IMR-90 (cell line): Measurements from ENCODE around the gene GDPD1. TPM values are rescaled to one million over a fixed set of nuclear protein-coding genes. Genes with fewer than 3 reads are reported as not detected.

ENCODE experiments used
- ATAC-seq: fragments of 200-7000 bp; cut with Tn5 transposase; 2 replicates; pipeline ENCODE4 v1.9.1; 2020; ENCODE audit warnings: low read depth, mild to moderate bottlenecking, moderate library complexity
- BruUV-seq: library from RNA; stranded (reverse); fragments of 400-500 nt; replicated peaks from 2 replicates; lab custom pipeline; 2021; lab: Mats Ljungman, UMichigan
- CTCF ChIA-PET: fragments of 300-600 bp; formaldehyde crosslinking; extraction: SDS; loops from one replicate; lab custom pipeline; 2021; ENCODE audit warnings: antibody characterized with exemption; lab: Yijun Ruan, JAX
- POLR2A ChIA-PET: fragments of 300-600 bp; sonication (Branson Sonifier 250); formaldehyde crosslinking; loops from one replicate; lab custom pipeline; 2022; ENCODE audit warnings: antibody characterized with exemption; ENCODE audit not compliant: unreplicated experiment; lab: Charles Lee
- DNase-seq: peaks from one replicate; pipeline ENCODE4 v3.0.0; 2013
- H2AFZ ChIP-seq: replicated peaks from 2 replicates; pipeline ENCODE3; 2013; ENCODE audit warnings: low read length, mild to moderate bottlenecking; ENCODE audit not compliant: poor library complexity
- H2AK5ac ChIP-seq: 2 replicates; pipeline ENCODE4 v1.6.1; 2013; ENCODE audit warnings: low read depth, low read length, inconsistent platforms
- H2AK9ac ChIP-seq: replicated peaks from 2 replicates; pipeline ENCODE3; 2013; ENCODE audit warnings: mild to moderate bottlenecking, low read depth, low read length, moderate library complexity; ENCODE audit not compliant: poor library complexity
- H2BK120ac ChIP-seq: 2 replicates; pipeline ENCODE4 v1.6.1; 2013; ENCODE audit warnings: low read depth, low read length, inconsistent platforms
- H2BK15ac ChIP-seq: 3 replicates; pipeline ENCODE4 v1.6.1; 2013; ENCODE audit warnings: low read depth, low read length, inconsistent platforms
- H2BK20ac ChIP-seq: 2 replicates; pipeline ENCODE4 v1.6.1; 2013; ENCODE audit warnings: low read depth, mild to moderate bottlenecking, inconsistent platforms, low read length, moderate library complexity
- H2BK5ac ChIP-seq: 2 replicates; pipeline ENCODE4 v1.6.1; 2013; ENCODE audit warnings: mild to moderate bottlenecking, low read depth, low read length, inconsistent platforms; ENCODE audit not compliant: poor library complexity, severe bottlenecking
- H3K14ac ChIP-seq: replicated peaks from 2 replicates; pipeline ENCODE4 v1.6.1; 2013; ENCODE audit warnings: low read depth, low read length, inconsistent platforms
- H3K18ac ChIP-seq: 2 replicates; pipeline ENCODE4 v1.6.1; 2013; ENCODE audit warnings: low read depth, low read length, control low read depth
- H3K23ac ChIP-seq: 2 replicates; pipeline ENCODE4 v1.6.1; 2013; ENCODE audit warnings: low read depth, low read length, inconsistent platforms
- H3K27ac ChIP-seq: 2 replicates; pipeline ENCODE4 v1.5.1; 2013; ENCODE audit warnings: mild to moderate bottlenecking, control low read depth, low read length; ENCODE audit not compliant: insufficient read depth
- H3K27me3 ChIP-seq: 2 replicates; pipeline ENCODE4 v1.6.1; 2013; ENCODE audit warnings: low read length; ENCODE audit not compliant: control insufficient read depth, insufficient read depth
- H3K36me3 ChIP-seq: 2 replicates; pipeline ENCODE4 v1.6.1; 2013; ENCODE audit warnings: low read length, mixed read lengths; ENCODE audit not compliant: control insufficient read depth, insufficient read depth
- H3K4ac ChIP-seq: 2 replicates; pipeline ENCODE4 v1.6.1; 2013; ENCODE audit warnings: low read depth, low read length, inconsistent platforms
- H3K4me1 ChIP-seq: 2 replicates; pipeline ENCODE4 v1.6.1; 2013; ENCODE audit warnings: low read length, mixed read lengths; ENCODE audit not compliant: control insufficient read depth, insufficient read depth
- H3K4me2 ChIP-seq: 2 replicates; pipeline ENCODE4 v1.6.1; 2013; ENCODE audit warnings: low read depth, mild to moderate bottlenecking, control low read depth, low read length, moderate library complexity
- H3K4me3 ChIP-seq: 2 replicates; pipeline ENCODE4 v1.5.1; 2013; ENCODE audit warnings: low read depth, mild to moderate bottlenecking, control low read depth, low read length, moderate library complexity; ENCODE audit not compliant: insufficient read depth
- H3K56ac ChIP-seq: 2 replicates; pipeline ENCODE4 v1.6.1; 2013; ENCODE audit warnings: low read length, inconsistent platforms; ENCODE audit not compliant: insufficient read depth; ENCODE audit errors: extremely low read depth
- H3K79me1 ChIP-seq, 2 experiments: 2 replicates each; pipeline ENCODE4 v1.6.1; 2013; ENCODE audit warnings: low read length in 2 of 2, inconsistent platforms in 1 of 2, low read depth in 1 of 2
- H3K9ac ChIP-seq: 2 replicates; pipeline ENCODE4 v1.6.1; 2013; ENCODE audit warnings: low read depth, low read length, control low read depth
- H3K9me1 ChIP-seq: 2 replicates; pipeline ENCODE4 v1.6.1; 2013; ENCODE audit warnings: low read length, inconsistent platforms; ENCODE audit not compliant: insufficient read depth
- H3K9me3 ChIP-seq: 2 replicates; pipeline ENCODE4 v1.6.1; 2013; ENCODE audit warnings: low read length; ENCODE audit not compliant: control insufficient read depth, insufficient read depth
- H4K20me1 ChIP-seq: 2 replicates; pipeline ENCODE4 v1.6.1; 2013; ENCODE audit warnings: low read length, inconsistent platforms; ENCODE audit not compliant: insufficient read depth
- H4K5ac ChIP-seq: 2 replicates; pipeline ENCODE4 v1.6.1; 2013; ENCODE audit warnings: mild to moderate bottlenecking, low read depth, low read length, control low read depth
- H4K8ac ChIP-seq, 2 experiments: 2 replicates each; pipeline ENCODE4 v1.6.1; 2013; ENCODE audit warnings: low read depth in 2 of 2, low read length in 2 of 2, control low read depth in 1 of 2, inconsistent platforms in 1 of 2
- H4K91ac ChIP-seq: 2 replicates; pipeline ENCODE4 v1.6.1; 2013; ENCODE audit warnings: low read depth, low read length, inconsistent platforms; ENCODE audit not compliant: insufficient read depth
- CEBPB ChIP-seq: IDR thresholded peaks from 2 replicates; pipeline ENCODE4 v1.6.1; 2012; ENCODE audit warnings: low read depth, low read length, improper control_type of control experiment
- MXI1 ChIP-seq: IDR thresholded peaks from 2 replicates; pipeline ENCODE4 v1.6.1; 2012; ENCODE audit warnings: low read depth, mild to moderate bottlenecking, low read length, moderate library complexity, borderline replicate concordance
- RCOR1 ChIP-seq: IDR thresholded peaks from 2 replicates; pipeline ENCODE4 v1.6.1; 2012; ENCODE audit warnings: mild to moderate bottlenecking, low read length, improper control_type of control experiment; ENCODE audit not compliant: insufficient replicate concordance
- SMC3 ChIP-seq: fragments of 150-350 bp; IDR thresholded peaks from 2 replicates; pipeline ENCODE4 v1.6.1; 2016; ENCODE audit warnings: low read depth, mild to moderate bottlenecking, antibody characterized with exemption, low read length, moderate library complexity
- WGBS, 2 experiments: methylation state at CpG; one replicate each; pipeline versions ENCODE4 v1.1.5 to v1.1.7; 2013; ENCODE audit warnings: missing lambda C conversion rate in 2 of 2; ENCODE audit not compliant: insufficient read length in 1 of 2; ENCODE audit errors: extremely low coverage in 2 of 2; 5-methylcytosine and 5-hydroxymethylcytosine counted together
- dilution Hi-C: fragments of 300-500 bp; cut with HindIII; formaldehyde crosslinking; loops from one replicate; pipeline ENCODE4 v1.14.3; 2018; ENCODE audit warnings: low sequenced_read_pairs; ENCODE audit not compliant: unreplicated experiment
- in situ Hi-C: fragments of 300-500 bp; cut with MboI; formaldehyde crosslinking; loops from 3 replicates; pipeline ENCODE4 v1.14.3; 2019; ENCODE audit warnings: low sequenced_read_pairs, inconsistent platforms, mixed read lengths
- intact Hi-C: fragments of 100-400 bp; cut with micrococcal nuclease; formaldehyde crosslinking; loops from 2 replicates; pipeline ENCODE4 v1.10.0; 2022
- polyA plus RNA-seq, 3 experiments: library from polyadenylated mRNA; depleted of rRNA; stranded (reverse); fragments of >200 nt; gene quantifications; 2 replicates each; pipeline ENCODE4 v1.2.3, GENCODE V29; 2012; ENCODE audit warnings: low replicate concordance in 1 of 3
- total RNA-seq: library from RNA; depleted of rRNA; stranded (reverse); fragments of >200 nt; gene quantifications from 2 replicates; pipeline ENCODE4 v1.2.3, GENCODE V29; 2012
- TF ChIP-seq, protein P1 (sequence below): fragments of 150-350 bp; IDR thresholded peaks from 2 replicates; pipeline ENCODE4 v1.6.1; 2016; ENCODE audit warnings: low read depth, mild to moderate bottlenecking, low read length, moderate library complexity, borderline replicate concordance

Gene GDPD1
- total and polyA plus RNA-seq, 2 of the 4 experiments (the other 2 are of a cell fraction) = 0.72 to 0.84 TPM

DNA sequence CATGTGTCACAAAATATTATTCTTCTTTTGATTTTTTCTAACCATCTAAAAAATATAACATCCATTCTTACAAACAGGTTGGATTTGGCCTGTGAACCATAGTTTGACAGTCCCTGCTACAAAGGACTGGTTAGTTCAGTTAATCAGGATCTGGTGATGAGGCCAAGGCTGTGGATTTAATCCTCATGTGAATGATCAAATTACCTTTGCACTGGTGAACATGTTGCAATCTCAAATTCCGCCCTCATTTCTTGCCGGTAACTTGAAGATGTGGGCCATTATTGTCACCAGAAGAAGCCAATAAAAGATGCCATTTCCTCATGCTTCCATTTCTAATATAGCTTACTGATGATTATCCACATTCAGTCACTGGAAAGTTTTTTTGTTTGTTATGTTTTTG lies 75.9 kb downstream of the GDPD1 start:
- H3K23ac ChIP-seq = no peak overlapping the region
- H4K20me1 ChIP-seq = no peaks in the 10 kb centered on the region
- H2BK15ac ChIP-seq = no peak overlapping the region
- WGBS, 2 experiments = no CpG with 5 or more reads among the region's 2 CpGs
- TF ChIP-seq RCOR1 (no peak), MXI1 (no peak), CEBPB (no peak), SMC3 (no peak)
- TF ChIP-seq, protein P1, sequence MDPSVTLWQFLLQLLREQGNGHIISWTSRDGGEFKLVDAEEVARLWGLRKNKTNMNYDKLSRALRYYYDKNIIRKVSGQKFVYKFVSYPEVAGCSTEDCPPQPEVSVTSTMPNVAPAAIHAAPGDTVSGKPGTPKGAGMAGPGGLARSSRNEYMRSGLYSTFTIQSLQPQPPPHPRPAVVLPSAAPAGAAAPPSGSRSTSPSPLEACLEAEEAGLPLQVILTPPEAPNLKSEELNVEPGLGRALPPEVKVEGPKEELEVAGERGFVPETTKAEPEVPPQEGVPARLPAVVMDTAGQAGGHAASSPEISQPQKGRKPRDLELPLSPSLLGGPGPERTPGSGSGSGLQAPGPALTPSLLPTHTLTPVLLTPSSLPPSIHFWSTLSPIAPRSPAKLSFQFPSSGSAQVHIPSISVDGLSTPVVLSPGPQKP = no peak
- no peak overlapping the region for H3K18ac ChIP-seq
- H3K14ac ChIP-seq = no peak overlapping the region
- no peaks in the 10 kb centered on the region for H3K9me1 ChIP-seq
- no peak overlapping the region for H4K91ac ChIP-seq
- H3K4me3 ChIP-seq = no peak overlapping the region
- H2AFZ ChIP-seq = no peak overlapping the region
- no peak overlapping the region for H2BK20ac ChIP-seq
- H3K4ac ChIP-seq = no peak overlapping the region
- H3K4me1 ChIP-seq = no peaks in the 10 kb centered on the region
- H2BK120ac ChIP-seq = no peak overlapping the region
- H2AK9ac ChIP-seq = no peak overlapping the region
- H2AK5ac ChIP-seq = no peak overlapping the region
- no peak overlapping the region for H3K9ac ChIP-seq
- H3K36me3 ChIP-seq = no peaks in the 10 kb centered on the region
- no peak overlapping the region for H4K5ac ChIP-seq
- in situ Hi-C loops (no loop called here), dilution Hi-C loops (no loop called here), intact Hi-C loops (no loop called here)
- H3K56ac ChIP-seq = no peak overlapping the region
- ATAC-seq = no peak
- H4K8ac ChIP-seq = no peak overlapping the region
- CTCF ChIA-PET = no interaction called here
- no peak for DNase-seq
- no peak overlapping the region for H3K4me2 ChIP-seq
- no peaks in the 10 kb centered on the region for H3K79me1 ChIP-seq
- no TSS peak for BruUV-seq
- no peak overlapping the region for H2BK5ac ChIP-seq
- no peaks in the 10 kb centered on the region for H3K9me3 ChIP-seq
- POLR2A ChIA-PET = no interaction called here
- no peak overlapping the region for H3K27ac ChIP-seq
- peaks cover 1% of the 10 kb centered on the region; the same call in 1 of the 2 replicates for H3K27me3 ChIP-seq
